HEK293T (cell line): ENCODE data around the gene PCDHGB4.
"Not testable (repeated sequence)": the region's sequence is repeated elsewhere in the genome, so short reads cannot be mapped to it uniquely, and the experiment has no call there.

Experiments used
- CTCF ChIA-PET: fragments of 350-600 bp; formaldehyde crosslinking; extraction: SDS; loops from one replicate; lab custom pipeline; 2021; ENCODE audit warnings: antibody characterized with exemption, inconsistent platforms; lab: Yijun Ruan, JAX
- POLR2A ChIA-PET: fragments of 350-600 bp; formaldehyde crosslinking; extraction: SDS; loops from one replicate; lab custom pipeline; 2020; ENCODE audit warnings: antibody characterized with exemption, inconsistent platforms; lab: Yijun Ruan, JAX
- DNase-seq: peaks from one replicate; pipeline ENCODE4 v3.0.0; 2012; ENCODE audit warnings: mixed read lengths; ENCODE audit errors: extremely low spot score
- ARNT ChIP-seq: fragments of 450-650 bp; IDR thresholded peaks from 2 replicates; pipeline ENCODE4 v1.6.1; 2017; ENCODE audit warnings: mild to moderate bottlenecking
- BHLHE40 ChIP-seq: fragments of 450-650 bp; IDR thresholded peaks from 2 replicates; pipeline ENCODE4 v1.6.1; 2016; ENCODE audit warnings: mild to moderate bottlenecking, moderate library complexity, borderline replicate concordance
- CTBP1 ChIP-seq: fragments of 450-650 bp; IDR thresholded peaks from 2 replicates; pipeline ENCODE4 v1.6.1; 2016; ENCODE audit warnings: borderline replicate concordance
- ELF4 ChIP-seq: fragments of 450-650 bp; IDR thresholded peaks from 2 replicates; pipeline ENCODE4 v1.6.1; 2017; ENCODE audit warnings: antibody characterized with exemption
- FOXA1 ChIP-seq: fragments of 450-650 bp; IDR thresholded peaks from 2 replicates; pipeline ENCODE4 v1.6.1; 2016; ENCODE audit warnings: mild to moderate bottlenecking
- FOXK2 ChIP-seq: fragments of 450-650 bp; IDR thresholded peaks from 2 replicates; pipeline ENCODE4 v1.6.1; 2016; ENCODE audit warnings: mild to moderate bottlenecking
- FOXM1 ChIP-seq: fragments of 450-650 bp; IDR thresholded peaks from 2 replicates; pipeline ENCODE4 v1.6.1; 2017; ENCODE audit warnings: mild to moderate bottlenecking, borderline replicate concordance
- HDGF ChIP-seq: fragments of 450-650 bp; IDR thresholded peaks from 2 replicates; pipeline ENCODE4 v1.6.1; 2017; ENCODE audit warnings: antibody characterized with exemption, borderline replicate concordance
- L3MBTL2 ChIP-seq: fragments of 450-650 bp; conservative IDR thresholded peaks from 2 replicates; pipeline ENCODE4 v1.6.1; 2016; ENCODE audit warnings: mild to moderate bottlenecking
- LEF1 ChIP-seq: fragments of 450-650 bp; IDR thresholded peaks from 2 replicates; pipeline ENCODE4 v1.6.1; 2017; ENCODE audit warnings: mild to moderate bottlenecking, borderline replicate concordance
- NFRKB ChIP-seq: fragments of 450-650 bp; IDR thresholded peaks from 2 replicates; pipeline ENCODE4 v1.6.1; 2016; ENCODE audit warnings: mild to moderate bottlenecking, moderate library complexity
- PKNOX1 ChIP-seq: fragments of 450-650 bp; IDR thresholded peaks from 2 replicates; pipeline ENCODE4 v1.6.1; 2016
- SP1 ChIP-seq: fragments of 450-650 bp; IDR thresholded peaks from 2 replicates; pipeline ENCODE4 v1.6.1; 2017
- SUZ12 ChIP-seq: fragments of 450-650 bp; IDR thresholded peaks from 2 replicates; pipeline ENCODE4 v1.6.1; 2016; ENCODE audit warnings: mild to moderate bottlenecking
- TARDBP ChIP-seq: fragments of 450-650 bp; IDR thresholded peaks from 2 replicates; pipeline ENCODE4 v1.6.1; 2016
- ZNF384 ChIP-seq: fragments of 450-650 bp; IDR thresholded peaks from 2 replicates; pipeline ENCODE4 v1.6.1; 2016

The PCDHGB4 gene

GRCh38 chr5:141422742-141423291 is 35.3 kb downstream of the PCDHGB4 start:
- TF ChIP-seq FOXM1 = no peak
- POLR2A ChIA-PET = no interaction called here
- no peak for DNase-seq
- CTCF ChIA-PET = interaction anchor here (2.6 kb wide), 1 partner anchor 53 kb away, joined by 9 read pairs; the partner anchor contains the start of gene PCDHGC3

GRCh38 chr5:141427783-141428426 is 40.4 kb downstream of the PCDHGB4 start:
- TF ChIP-seq FOXK2 = no peak
- no peak for TF ChIP-seq BHLHE40
- TF ChIP-seq L3MBTL2 = no peak
- TF ChIP-seq HDGF = no peak
- no peak for TF ChIP-seq FOXM1
- TF ChIP-seq LEF1 = no peak
- no peak for TF ChIP-seq NFRKB
- TF ChIP-seq PKNOX1 = no peak
- no peak for TF ChIP-seq SUZ12
- TF ChIP-seq ELF4 = no peak
- TF ChIP-seq ZNF384 = no peak
- TF ChIP-seq CTBP1 = no peak
- no peak for TF ChIP-seq TARDBP
- TF ChIP-seq SP1 = no peak
- no peak for TF ChIP-seq FOXA1
- no peak for TF ChIP-seq ARNT
- CTCF ChIA-PET = no interaction called here
- POLR2A ChIA-PET = no interaction called here
- DNase-seq = no peak

GRCh38 chr5:141430332-141431113 is 43.0 kb downstream of the PCDHGB4 start, which contains the start of gene PCDHGA12:
PCDHGA12 (plus strand) TSS chr5:141430507; CDS start chr5:141430760, 253 bp downstream.
- ChIA-PET POLR2A (no interaction called here), CTCF (interaction anchor here (0.8 to 1.6 kb wide), 3 partner anchors 10 to 94 kb away, joined by 3 to 6 read pairs (median 3); partner anchors contain the start of gene PCDHGA11)
- peak; percentile 18 for DNase-seq
- TF ChIP-seq FOXA1 = no peak
- no peak for TF ChIP-seq SUZ12
- TF ChIP-seq HDGF = no peak

GRCh38 chr5:141431286-141431685 is 43.8 kb downstream of the PCDHGB4 start:
- no peak for TF ChIP-seq TARDBP
- no peak for TF ChIP-seq HDGF
- TF ChIP-seq ELF4 = no peak
- no peak for TF ChIP-seq SUZ12
- no peak for TF ChIP-seq ARNT
- no peak for TF ChIP-seq BHLHE40
- TF ChIP-seq ZNF384 = no peak
- TF ChIP-seq FOXM1 = no peak
- TF ChIP-seq FOXA1 = no peak
- TF ChIP-seq NFRKB = no peak
- TF ChIP-seq LEF1 = no peak
- TF ChIP-seq CTBP1 = no peak
- TF ChIP-seq L3MBTL2 = no peak
- no peak for TF ChIP-seq PKNOX1
- no peak for TF ChIP-seq FOXK2
- no peak for TF ChIP-seq SP1
- DNase-seq = no peak
- CTCF ChIA-PET = interaction anchor here (1.6 kb wide), 1 partner anchor 10 kb away, joined by 6 read pairs; the partner anchor contains the start of gene PCDHGA11
- POLR2A ChIA-PET = no interaction called here

- CTCF ChIA-PET = not testable (repeated sequence)
Observed at GRCh38 chr5:141432308-141432707, 44.8 kb downstream of the PCDHGB4 start.

GRCh38 chr5:141432726-141433125 is 45.2 kb downstream of the PCDHGB4 start:
- POLR2A ChIA-PET, DNase-seq, CTCF ChIA-PET: not testable (repeated sequence)

More at GRCh38 chr5:141432308-141432707, 44.8 kb downstream of the PCDHGB4 start:
- DNase-seq, POLR2A ChIA-PET: not testable (repeated sequence)

- no peak for DNase-seq
- CTCF ChIA-PET = no interaction called here
- TF ChIP-seq L3MBTL2 (no peak), FOXM1 (no peak), PKNOX1 (no peak)
- POLR2A ChIA-PET = no interaction called here
Observed at GRCh38 chr5:141434006-141434405, 46.5 kb downstream of the PCDHGB4 start.
